ENCODE measurements around the gene MED17.

DNA sequence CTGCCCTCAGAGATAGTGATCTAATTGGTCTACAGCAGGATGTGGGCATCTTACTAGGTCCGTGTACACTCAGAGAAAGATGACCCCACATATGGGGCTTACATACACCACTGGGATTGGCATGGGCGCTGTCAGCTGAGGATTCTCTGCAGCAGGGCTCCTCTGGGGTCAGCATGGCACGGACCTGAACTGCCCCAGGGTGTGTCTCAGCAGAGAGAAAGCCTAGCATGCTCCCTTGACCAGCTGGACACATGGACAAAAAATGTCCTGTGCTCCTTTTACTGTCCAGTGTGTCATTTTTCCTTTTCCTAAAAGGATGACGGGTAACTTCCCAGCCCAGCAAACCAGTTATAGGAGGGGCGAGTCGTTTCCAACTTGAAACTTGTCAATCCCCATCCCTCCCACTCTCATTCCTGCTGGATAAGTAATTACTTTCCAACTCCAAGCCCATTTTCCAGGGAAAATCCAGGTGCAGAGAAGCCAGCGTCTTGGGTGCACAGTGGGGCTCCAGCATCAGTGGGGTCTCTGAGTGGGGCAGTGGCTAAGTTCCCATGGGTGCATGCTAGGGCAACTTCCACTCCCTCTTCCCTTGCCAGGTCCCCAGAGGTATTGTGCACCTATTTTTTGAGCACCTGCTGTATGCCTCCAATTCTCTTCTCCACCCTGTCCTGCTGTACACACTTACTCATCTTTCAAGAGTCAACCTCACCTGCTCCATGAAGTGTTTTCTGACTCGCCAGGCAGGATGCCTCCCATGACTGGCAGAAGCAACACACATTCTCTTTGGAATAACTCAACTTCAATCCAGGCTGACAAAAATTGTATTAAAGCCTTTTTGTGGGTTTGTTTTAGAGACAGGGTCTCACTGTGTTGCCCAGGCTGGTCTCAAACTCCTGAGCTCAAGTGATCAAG lies 61.4 kb downstream of the MED17 start:
- TF ChIP-seq CTCF (IDR thresholded peaks at IDR 0.05) (no peak), POLR2A (IDR thresholded peaks at IDR 0.05) (no peak)

Measured in right lobe of liver (tissue), 4 donors.